Activated CD4-positive, alpha-beta memory T cell treated with anti-CD3 and anti-CD28 coated beads for 36 hours (primary cell): ENCODE measurements around the gene SEC14L3. TPM values are rescaled to one million over a fixed set of nuclear protein-coding genes. Genes with fewer than 3 reads are reported as not detected.

Experiments used
- CTCF ChIA-PET: fragments of 350-600 bp; sonication (Branson Sonifier 250); formaldehyde crosslinking; loops from one replicate; lab custom pipeline; 2021; ENCODE audit warnings: antibody characterized with exemption, inconsistent platforms; lab: Charles Lee
- POLR2A ChIA-PET: fragments of 350-600 bp; sonication (Branson Sonifier 250); formaldehyde crosslinking; loops from one replicate; lab custom pipeline; 2021; ENCODE audit warnings: antibody characterized with exemption; lab: Charles Lee
- DNase-seq: peaks from one replicate; pipeline ENCODE4 v3.0.0-alpha.2; 2020
- H3K27ac Mint-ChIP-seq: one replicate; pipeline ENCODE4 v1.8.0; 2021; ENCODE audit warnings: mixed read lengths
- H3K27me3 Mint-ChIP-seq: one replicate; pipeline ENCODE4 v1.8.0; 2021; ENCODE audit warnings: mixed read lengths
- H3K36me3 Mint-ChIP-seq: one replicate; pipeline ENCODE4 v1.8.0; 2021; ENCODE audit warnings: mixed read lengths
- H3K4me1 Mint-ChIP-seq: one replicate; pipeline ENCODE4 v1.8.0; 2021; ENCODE audit warnings: low read depth, mixed read lengths
- H3K4me3 Mint-ChIP-seq: one replicate; pipeline ENCODE4 v1.8.0; 2021; ENCODE audit warnings: mild to moderate bottlenecking, mixed read lengths
- H3K9me3 Mint-ChIP-seq: one replicate; pipeline ENCODE4 v1.8.0; 2021; ENCODE audit warnings: mixed read lengths
- intact Hi-C: fragments of 100-400 bp; cut with micrococcal nuclease; formaldehyde crosslinking; loops from one replicate; pipeline ENCODE4 v1.15.1; 2023
- total RNA-seq, 2 experiments: library from RNA; stranded (reverse); gene quantifications; one replicate each; pipeline ENCODE4 v1.2.3, GENCODE V29; 2021

SEC14L3 gene
- total RNA-seq, 2 experiments from 2014 or later, result not detected

- DNase-seq, result no peak
- H3K9me3 Mint-ChIP-seq, result no peaks in the 10 kb centered on the region
- ChIA-PET CTCF (no interaction called here), POLR2A (no interaction called here)
- no peak overlapping the region for H3K27ac Mint-ChIP-seq
- H3K36me3 Mint-ChIP-seq, result no peaks in the 10 kb centered on the region
- peaks cover 2% of the 10 kb centered on the region for H3K4me1 Mint-ChIP-seq
- intact Hi-C loops, result no loop called here
- no peak overlapping the region for H3K4me3 Mint-ChIP-seq
- H3K27me3 Mint-ChIP-seq, result peaks cover 36% of the 10 kb centered on the region
Observed at GRCh38 chr22:30502153-30502552, 30.3 kb upstream of the SEC14L3 start.

- no peaks in the 10 kb centered on the region for H3K36me3 Mint-ChIP-seq
- H3K27ac Mint-ChIP-seq, result no peak overlapping the region
- peaks cover 29% of the 10 kb centered on the region for H3K27me3 Mint-ChIP-seq
- POLR2A ChIA-PET, result no interaction called here
- H3K4me1 Mint-ChIP-seq, result peaks cover 2% of the 10 kb centered on the region
- intact Hi-C loops, result no loop called here
- no peak for DNase-seq
- CTCF ChIA-PET, result no interaction called here
- no peaks in the 10 kb centered on the region for H3K9me3 Mint-ChIP-seq
- no peak overlapping the region for H3K4me3 Mint-ChIP-seq
Observed at GRCh38 chr22:30500628-30501027, 28.8 kb upstream of the SEC14L3 start.

- ChIA-PET POLR2A (no interaction called here), CTCF (interaction anchor here (1.1 to 1.8 kb wide), 2 partner anchors 12 to 14 kb away, joined by 3 to 7 read pairs; no protein-coding TSS in a partner anchor)
- H3K9me3 Mint-ChIP-seq, result no peaks in the 10 kb centered on the region
- intact Hi-C loops, result no loop called here
- H3K27ac Mint-ChIP-seq, result no peak overlapping the region
- no peak for DNase-seq
- H3K4me1 Mint-ChIP-seq, result no peaks in the 10 kb centered on the region
- H3K36me3 Mint-ChIP-seq, result no peaks in the 10 kb centered on the region
- peaks cover 10% of the 10 kb centered on the region for H3K27me3 Mint-ChIP-seq
- H3K4me3 Mint-ChIP-seq, result no peak overlapping the region
Observed at GRCh38 chr22:30497466-30498150, 25.8 kb upstream of the SEC14L3 start.

GRCh38 chr22:30495041-30495784, 23.4 kb upstream of the SEC14L3 start:
- intact Hi-C loops, result no loop called here
- CTCF ChIA-PET, result interaction anchor here (1.7 kb wide), 1 partner anchor 9 kb away, joined by 4 read pairs; no protein-coding TSS in a partner anchor

GRCh38 chr22:30492144-30492543, 20.3 kb upstream of the SEC14L3 start:
- ChIA-PET POLR2A (no interaction called here), CTCF (no interaction called here)
- intact Hi-C loops, result no loop called here
- Mint-ChIP-seq H3K9me3 (no peaks in the 10 kb centered on the region), H3K4me1 (no peaks in the 10 kb centered on the region), H3K27ac (no peak overlapping the region), H3K4me3 (no peak overlapping the region), H3K27me3 (peaks cover 3% of the 10 kb centered on the region), H3K36me3 (no peaks in the 10 kb centered on the region)
- no peak for DNase-seq

More at GRCh38 chr22:30495041-30495784, 23.4 kb upstream of the SEC14L3 start:
- Mint-ChIP-seq H3K9me3 (no peaks in the 10 kb centered on the region), H3K36me3 (no peaks in the 10 kb centered on the region), H3K4me1 (no peaks in the 10 kb centered on the region), H3K4me3 (no peak overlapping the region), H3K27ac (no peak overlapping the region), H3K27me3 (peaks cover 6% of the 10 kb centered on the region)
- POLR2A ChIA-PET, result no interaction called here
- DNase-seq, result no peak

GRCh38 chr22:30491381-30491780, 19.6 kb upstream of the SEC14L3 start:
- no peaks in the 10 kb centered on the region for H3K4me1 Mint-ChIP-seq
- no peaks in the 10 kb centered on the region for H3K9me3 Mint-ChIP-seq
- POLR2A ChIA-PET, result no interaction called here
- CTCF ChIA-PET, result interaction anchor here (1.1 to 2.2 kb wide), 3 partner anchors 12 to 203 kb away, joined by 4 to 10 read pairs (median 5); no protein-coding TSS in a partner anchor
- no peak overlapping the region for H3K27ac Mint-ChIP-seq
- intact Hi-C loops, result no loop called here
- no peaks in the 10 kb centered on the region for H3K36me3 Mint-ChIP-seq
- no peak for DNase-seq
- peaks cover 3% of the 10 kb centered on the region for H3K27me3 Mint-ChIP-seq
- H3K4me3 Mint-ChIP-seq, result no peak overlapping the region

GRCh38 chr22:30490399-30490798, 18.6 kb upstream of the SEC14L3 start:
- Mint-ChIP-seq H3K27ac (no peak overlapping the region), H3K27me3 (peaks cover 3% of the 10 kb centered on the region), H3K4me1 (no peaks in the 10 kb centered on the region), H3K4me3 (no peak overlapping the region), H3K36me3 (no peaks in the 10 kb centered on the region), H3K9me3 (no peaks in the 10 kb centered on the region)
- intact Hi-C loops, result no loop called here
- POLR2A ChIA-PET, result no interaction called here
- no peak for DNase-seq
- CTCF ChIA-PET, result interaction anchor here (1.1 to 2.2 kb wide), 3 partner anchors 11 to 202 kb away, joined by 4 to 10 read pairs (median 5); no protein-coding TSS in a partner anchor

GRCh38 chr22:30488121-30488520, 16.3 kb upstream of the SEC14L3 start:
- Mint-ChIP-seq H3K27ac (no peak overlapping the region), H3K9me3 (no peaks in the 10 kb centered on the region), H3K36me3 (no peaks in the 10 kb centered on the region), H3K27me3 (peaks cover 3% of the 10 kb centered on the region), H3K4me1 (no peaks in the 10 kb centered on the region), H3K4me3 (no peak overlapping the region)
- ChIA-PET POLR2A (no interaction called here), CTCF (interaction anchor here (0.6 to 5.5 kb wide), 5 partner anchors 43 to 202 kb away, joined by 3 to 98 read pairs (median 3); partner anchors contain the start of gene SEC14L2)
- DNase-seq, result no peak
- intact Hi-C loops, result no loop called here

GRCh38 chr22:30486661-30487115, 14.9 kb upstream of the SEC14L3 start:
- Mint-ChIP-seq H3K9me3 (no peaks in the 10 kb centered on the region), H3K27ac (no peak overlapping the region), H3K4me3 (no peak overlapping the region), H3K4me1 (no peaks in the 10 kb centered on the region), H3K36me3 (no peaks in the 10 kb centered on the region), H3K27me3 (peaks cover 3% of the 10 kb centered on the region)
- ChIA-PET CTCF (interaction anchor here (1.0 to 5.5 kb wide), 12 partner anchors 9 to 201 kb away, joined by 3 to 98 read pairs (median 7); partner anchors contain the start of genes CASTOR1, RNF215 and SEC14L2), POLR2A (no interaction called here)
- intact Hi-C loops, result no loop called here
- DNase-seq, result no peak

- Mint-ChIP-seq H3K4me3 (no peak overlapping the region), H3K27me3 (peaks cover 3% of the 10 kb centered on the region), H3K36me3 (no peaks in the 10 kb centered on the region), H3K9me3 (no peaks in the 10 kb centered on the region), H3K4me1 (no peaks in the 10 kb centered on the region), H3K27ac (no peak overlapping the region)
- no peak for DNase-seq
- intact Hi-C loops, result no loop called here
- ChIA-PET CTCF (interaction anchor here (0.7 to 5.5 kb wide), 20 partner anchors 9 to 271 kb away, joined by 3 to 98 read pairs (median 4); partner anchors contain the start of genes CASTOR1, RNF215 and SEC14L2), POLR2A (no interaction called here)
Observed at GRCh38 chr22:30486118-30486517, 14.3 kb upstream of the SEC14L3 start.

- Mint-ChIP-seq H3K9me3 (no peaks in the 10 kb centered on the region), H3K27ac (no peak overlapping the region), H3K36me3 (no peaks in the 10 kb centered on the region), H3K4me3 (no peak overlapping the region), H3K27me3 (no peaks in the 10 kb centered on the region), H3K4me1 (no peaks in the 10 kb centered on the region)
- intact Hi-C loops, result loop anchor here (1.0 to 2.0 kb wide), 3 partner anchors 41 to 197 kb away; partner anchors contain the start of gene CASTOR1
- peak; percentile 83 for DNase-seq
- CTCF ChIA-PET, result interaction anchor here (0.7 to 5.5 kb wide), 21 partner anchors 9 to 271 kb away, joined by 3 to 98 read pairs (median 4); partner anchors contain the start of genes CASTOR1, RNF215 and SEC14L2
- POLR2A ChIA-PET, result no interaction called here
Observed at GRCh38 chr22:30485362-30485988, 13.7 kb upstream of the SEC14L3 start.
